ENCODE data around the gene ZSCAN20. TPM values are rescaled to one million over a fixed set of nuclear protein-coding genes. Genes with fewer than 3 reads are reported as not detected.
A peak's percentile ranks its signal among the peaks of the same experiment; 100 is the strongest.

ZSCAN20 gene
- total RNA-seq, 1 donor from 2014 or later = 14.8 TPM

DNA sequence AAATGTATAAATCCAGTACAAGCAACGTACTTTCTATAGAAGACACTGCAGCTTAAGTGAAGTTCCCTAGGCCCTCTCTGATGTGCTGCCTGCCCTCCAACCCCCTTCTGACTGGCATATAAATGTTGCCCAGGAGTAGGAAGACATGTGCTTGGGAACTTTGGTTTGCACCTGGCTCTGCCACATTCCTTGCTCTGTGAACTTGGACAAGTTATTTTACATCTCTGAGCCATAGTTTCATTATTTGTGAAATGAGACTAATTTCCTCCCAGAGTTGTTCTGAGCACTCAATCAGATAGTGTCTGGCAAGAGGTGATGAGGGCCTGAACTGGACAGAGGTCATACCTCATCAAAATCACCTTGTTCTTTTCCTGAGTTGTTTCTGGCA lies 38.1 kb upstream of the ZSCAN20 start:
- no peaks in the 10 kb centered on the region for H3K36me3 Mint-ChIP-seq
- no peaks in the 10 kb centered on the region for H3K27me3 Mint-ChIP-seq (ENCODE audit: insufficient read depth, low read depth)
- no peak overlapping the region for H2AFZ ChIP-seq (replicated peaks)
- no peak overlapping the region for H3K27ac ChIP-seq
- no peaks in the 10 kb centered on the region for H3K36me3 ChIP-seq
- H3K9me3 Mint-ChIP-seq = no peaks in the 10 kb centered on the region
- peaks cover 46% of the 10 kb centered on the region for H3K4me1 Mint-ChIP-seq
- H3K4me2 ChIP-seq = no peak overlapping the region
- H3K4me3 ChIP-seq = no peak overlapping the region
- H3K27ac Mint-ChIP-seq = no peak overlapping the region
- H3K9ac ChIP-seq = no peak overlapping the region
- no peak overlapping the region for H3K4me3 Mint-ChIP-seq
- peaks cover 10% of the 10 kb centered on the region for H3K4me1 ChIP-seq
- H4K20me1 ChIP-seq (ENCODE audit: low read depth) = peaks cover 7% of the 10 kb centered on the region
- no peak for TF ChIP-seq EZH2phosphoT487 (IDR thresholded peaks at IDR 0.05)
- TF ChIP-seq, protein P1, sequence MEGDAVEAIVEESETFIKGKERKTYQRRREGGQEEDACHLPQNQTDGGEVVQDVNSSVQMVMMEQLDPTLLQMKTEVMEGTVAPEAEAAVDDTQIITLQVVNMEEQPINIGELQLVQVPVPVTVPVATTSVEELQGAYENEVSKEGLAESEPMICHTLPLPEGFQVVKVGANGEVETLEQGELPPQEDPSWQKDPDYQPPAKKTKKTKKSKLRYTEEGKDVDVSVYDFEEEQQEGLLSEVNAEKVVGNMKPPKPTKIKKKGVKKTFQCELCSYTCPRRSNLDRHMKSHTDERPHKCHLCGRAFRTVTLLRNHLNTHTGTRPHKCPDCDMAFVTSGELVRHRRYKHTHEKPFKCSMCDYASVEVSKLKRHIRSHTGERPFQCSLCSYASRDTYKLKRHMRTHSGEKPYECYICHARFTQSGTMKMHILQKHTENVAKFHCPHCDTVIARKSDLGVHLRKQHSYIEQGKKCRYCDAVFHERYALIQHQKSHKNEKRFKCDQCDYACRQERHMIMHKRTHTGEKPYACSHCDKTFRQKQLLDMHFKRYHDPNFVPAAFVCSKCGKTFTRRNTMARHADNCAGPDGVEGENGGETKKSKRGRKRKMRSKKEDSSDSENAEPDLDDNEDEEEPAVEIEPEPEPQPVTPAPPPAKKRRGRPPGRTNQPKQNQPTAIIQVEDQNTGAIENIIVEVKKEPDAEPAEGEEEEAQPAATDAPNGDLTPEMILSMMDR (IDR thresholded peaks at IDR 0.05) = no peak
- TF ChIP-seq EZH2 (IDR thresholded peaks at IDR 0.05) = no peak
- H3K27me3 ChIP-seq = peaks cover 20% of the 10 kb centered on the region
- no peaks in the 10 kb centered on the region for H3K79me2 ChIP-seq (ENCODE audit: low read depth)
- DNase-seq (ENCODE audit: low spot score) = no peak
- H3K9me3 ChIP-seq (ENCODE audit: low read depth) = no peaks in the 10 kb centered on the region
- peaks cover 13% of the 10 kb centered on the region for H3F3A ChIP-seq (ENCODE audit: low read depth)

DNA sequence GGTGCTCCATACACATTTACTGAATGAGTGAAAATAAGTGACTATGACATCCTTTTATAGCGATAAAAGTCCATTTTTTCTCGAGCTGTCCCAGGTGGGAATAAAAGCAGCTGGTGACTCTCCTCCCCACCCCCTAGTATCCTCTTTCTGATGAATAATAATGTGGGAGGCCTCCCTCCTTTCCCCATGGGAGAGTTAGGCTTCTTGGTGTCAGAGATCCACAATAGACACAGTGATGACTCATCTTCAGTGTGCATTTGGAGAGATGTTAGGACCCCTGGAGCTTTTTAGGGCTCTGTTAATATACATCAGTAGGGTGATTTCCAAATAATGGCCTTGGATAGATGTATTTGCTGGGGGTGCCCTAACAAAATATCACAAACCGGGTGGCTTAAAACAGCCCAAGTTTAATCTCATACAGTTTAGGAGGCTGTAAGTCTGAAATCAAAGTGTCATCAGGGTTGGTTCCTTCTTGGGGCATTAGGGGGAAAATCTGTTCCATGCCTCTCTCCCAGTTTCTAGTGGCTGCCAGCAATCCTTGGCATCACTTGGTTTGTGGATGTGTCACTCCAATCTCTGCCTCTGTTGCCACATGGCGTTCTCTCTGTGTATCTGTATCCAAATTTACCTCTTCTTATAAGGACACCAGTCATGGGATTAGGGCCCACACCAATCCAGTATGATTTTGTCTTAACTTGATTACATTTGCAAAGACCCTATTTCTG lies 37.2 kb upstream of the ZSCAN20 start:
- Histone ChIP-seq H3K4me1 (peaks cover 1% of the 10 kb centered on the region), H3K27me3 (peaks cover 11% of the 10 kb centered on the region), H3K4me2 (no peak overlapping the region), H3K9ac (no peak overlapping the region), H4K20me1 (ENCODE audit: low read depth) (no peaks in the 10 kb centered on the region), H3K36me3 (no peaks in the 10 kb centered on the region), H3F3A (ENCODE audit: low read depth) (peaks cover 4% of the 10 kb centered on the region), H3K27ac (no peak overlapping the region), H3K9me3 (ENCODE audit: low read depth) (no peaks in the 10 kb centered on the region), H3K4me3 (no peak overlapping the region), H3K79me2 (ENCODE audit: low read depth) (no peaks in the 10 kb centered on the region), H2AFZ (replicated peaks) (no peak overlapping the region)
- Mint-ChIP-seq H3K4me1 (peaks cover 55% of the 10 kb centered on the region), H3K27me3 (ENCODE audit: insufficient read depth, low read depth) (no peaks in the 10 kb centered on the region), H3K4me3 (no peak overlapping the region), H3K9me3 (no peaks in the 10 kb centered on the region), H3K36me3 (no peaks in the 10 kb centered on the region), H3K27ac (peak overlapping the region; percentile 17)
- TF ChIP-seq, protein P1 (IDR thresholded peaks at IDR 0.05) = no peak
- TF ChIP-seq EZH2phosphoT487 (IDR thresholded peaks at IDR 0.05) = no peak
- no peak for TF ChIP-seq EZH2 (IDR thresholded peaks at IDR 0.05)
- no peak for DNase-seq (ENCODE audit: low spot score)

DNA sequence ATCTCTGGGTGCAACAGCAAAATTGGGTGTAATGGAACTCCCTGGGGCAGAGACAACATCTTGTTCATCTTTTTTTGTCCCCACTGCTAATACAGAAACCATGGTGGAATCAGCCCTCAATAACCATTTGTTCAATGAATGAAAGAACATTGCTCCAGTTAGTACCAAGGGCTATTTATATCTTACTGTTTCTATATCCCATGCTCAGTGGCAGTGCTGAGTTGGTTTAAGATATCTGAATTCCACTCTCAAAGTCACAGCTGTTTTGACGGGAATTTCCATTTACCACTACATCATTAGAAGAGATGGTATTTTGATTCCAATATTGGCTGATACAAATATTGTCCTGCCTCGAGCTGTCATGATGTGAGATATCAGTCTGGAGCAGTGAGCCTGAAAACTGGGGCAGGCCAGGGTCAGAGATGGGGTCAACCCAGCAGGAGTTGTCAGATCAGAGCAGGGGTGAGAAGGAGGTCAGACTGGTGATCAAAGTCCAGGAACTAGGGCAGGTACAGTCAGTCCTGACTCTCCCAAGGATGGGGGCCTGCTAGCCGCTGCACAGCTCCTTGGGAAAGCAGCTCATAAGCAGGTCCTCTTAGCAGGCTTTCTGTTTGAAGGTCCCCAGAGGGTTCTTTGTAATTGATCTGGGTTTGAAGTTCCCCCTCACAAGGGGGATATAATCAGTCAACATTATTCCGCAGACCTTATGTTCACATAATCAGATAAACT lies 35.7 kb upstream of the ZSCAN20 start:
- Histone ChIP-seq H3K4me2 (no peak overlapping the region), H3K9ac (no peak overlapping the region), H3K36me3 (no peaks in the 10 kb centered on the region), H3K4me1 (no peaks in the 10 kb centered on the region), H4K20me1 (ENCODE audit: low read depth) (no peaks in the 10 kb centered on the region), H3K79me2 (ENCODE audit: low read depth) (no peaks in the 10 kb centered on the region), H2AFZ (replicated peaks) (no peak overlapping the region), H3K27me3 (peaks cover 3% of the 10 kb centered on the region), H3K4me3 (no peak overlapping the region), H3K27ac (no peak overlapping the region), H3F3A (ENCODE audit: low read depth) (no peaks in the 10 kb centered on the region), H3K9me3 (ENCODE audit: low read depth) (no peaks in the 10 kb centered on the region)
- Mint-ChIP-seq H3K4me3 (no peak overlapping the region), H3K27me3 (ENCODE audit: insufficient read depth, low read depth) (no peaks in the 10 kb centered on the region), H3K27ac (no peak overlapping the region), H3K4me1 (peaks cover 56% of the 10 kb centered on the region), H3K9me3 (no peaks in the 10 kb centered on the region), H3K36me3 (no peaks in the 10 kb centered on the region)
- TF ChIP-seq, protein P1 (IDR thresholded peaks at IDR 0.05) = no peak
- no peak for TF ChIP-seq EZH2 (IDR thresholded peaks at IDR 0.05)
- no peak for TF ChIP-seq EZH2phosphoT487 (IDR thresholded peaks at IDR 0.05)
- no peak for DNase-seq (ENCODE audit: low spot score)
